ENCODE measurements around the gene EMD. TPM values are rescaled to one million over a fixed set of nuclear protein-coding genes. Genes with fewer than 3 reads are reported as not detected.
"Not testable (repeated sequence)": the region's sequence is repeated elsewhere in the genome, so short reads cannot be mapped to it uniquely, and the experiment has no call there.

EMD gene
- total RNA-seq, 2 experiments from 2014 or later, result 66.1 to 68.1 TPM

GRCh38 chrX:154380787-154381186 lies 1.7 kb downstream of the EMD start:
- no peaks in the 10 kb centered on the region for H3K36me3 Mint-ChIP-seq

GRCh38 chrX:154381271-154381670 lies 2.2 kb downstream of the EMD start:
- H3K27ac Mint-ChIP-seq, result no peak overlapping the region
- no peaks in the 10 kb centered on the region for H3K36me3 Mint-ChIP-seq
- POLR2A ChIA-PET, result no interaction called here
- DNase-seq, result no peak
- H3K4me3 Mint-ChIP-seq, result no peak overlapping the region
- ATAC-seq (ENCODE audit: low read depth), result no peak
- no peaks in the 10 kb centered on the region for H3K27me3 Mint-ChIP-seq
- H3K4me1 Mint-ChIP-seq, result peaks cover 13% of the 10 kb centered on the region
- H3K9me3 Mint-ChIP-seq, result no peaks in the 10 kb centered on the region

More at GRCh38 chrX:154380787-154381186, 1.7 kb downstream of the EMD start:
- DNase-seq (no peak), ATAC-seq (ENCODE audit: low read depth) (no peak)
- Mint-ChIP-seq H3K27ac (peak overlapping the region; percentile 90), H3K4me1 (peaks cover 13% of the 10 kb centered on the region), H3K4me3 (peak overlapping the region; percentile 87), H3K27me3 (no peaks in the 10 kb centered on the region), H3K9me3 (no peaks in the 10 kb centered on the region)
- POLR2A ChIA-PET, result interaction anchor here (2.5 kb wide), 1 partner anchor 10 kb away, joined by 11 read pairs; no protein-coding TSS in a partner anchor

GRCh38 chrX:154382483-154383069 lies 3.5 kb downstream of the EMD start:
- Mint-ChIP-seq H3K9me3 (no peaks in the 10 kb centered on the region), H3K4me3 (no peak overlapping the region), H3K27me3 (no peaks in the 10 kb centered on the region), H3K4me1 (peaks cover 6% of the 10 kb centered on the region), H3K36me3 (no peaks in the 10 kb centered on the region), H3K27ac (no peak overlapping the region)
- DNase-seq, result no peak
- no peak for ATAC-seq (ENCODE audit: low read depth)
- POLR2A ChIA-PET, result interaction anchor here (1.3 to 1.6 kb wide), 2 partner anchors 12 to 13 kb away, joined by 5 to 6 read pairs; no protein-coding TSS in a partner anchor

- Mint-ChIP-seq H3K27ac (no peak overlapping the region), H3K4me1 (peaks cover 6% of the 10 kb centered on the region), H3K9me3 (no peaks in the 10 kb centered on the region), H3K4me3 (no peak overlapping the region), H3K27me3 (no peaks in the 10 kb centered on the region), H3K36me3 (no peaks in the 10 kb centered on the region)
- ATAC-seq (ENCODE audit: low read depth), result no peak
- POLR2A ChIA-PET, result interaction anchor here (1.3 to 1.6 kb wide), 2 partner anchors 13 to 14 kb away, joined by 5 to 6 read pairs; no protein-coding TSS in a partner anchor
- DNase-seq, result no peak
Measured at GRCh38 chrX:154383359-154384283, 4.5 kb downstream of the EMD start.

- Mint-ChIP-seq H3K4me3 (no peak overlapping the region), H3K27me3 (no peaks in the 10 kb centered on the region), H3K9me3 (no peaks in the 10 kb centered on the region), H3K4me1 (peaks cover 6% of the 10 kb centered on the region), H3K27ac (no peak overlapping the region), H3K36me3 (no peaks in the 10 kb centered on the region)
- ATAC-seq (ENCODE audit: low read depth) (no peak), DNase-seq (no peak)
- POLR2A ChIA-PET, result interaction anchor here (1.6 kb wide), 1 partner anchor 15 kb away, joined by 6 read pairs; no protein-coding TSS in a partner anchor
Measured at GRCh38 chrX:154384284-154384892, 5.3 kb downstream of the EMD start.

GRCh38 chrX:154388094-154388493 lies 9.0 kb downstream of the EMD start:
- DNase-seq, POLR2A ChIA-PET, H3K4me3 Mint-ChIP-seq, H3K9me3 Mint-ChIP-seq, H3K4me1 Mint-ChIP-seq, H3K27me3 Mint-ChIP-seq, H3K36me3 Mint-ChIP-seq, H3K27ac Mint-ChIP-seq: not testable (repeated sequence)
- peak; percentile 20 for ATAC-seq (ENCODE audit: low read depth)

- H3K4me3 Mint-ChIP-seq; DNase-seq; H3K9me3 Mint-ChIP-seq; H3K27me3 Mint-ChIP-seq; H3K36me3 Mint-ChIP-seq; H3K4me1 Mint-ChIP-seq; H3K27ac Mint-ChIP-seq; POLR2A ChIA-PET; ATAC-seq (ENCODE audit: low read depth): not testable (repeated sequence)
Measured at GRCh38 chrX:154388649-154389048, 9.6 kb downstream of the EMD start.

GRCh38 chrX:154389812-154390747 lies 11.0 kb downstream of the EMD start:
- H3K4me1 Mint-ChIP-seq, POLR2A ChIA-PET, H3K27me3 Mint-ChIP-seq, H3K27ac Mint-ChIP-seq, DNase-seq, H3K36me3 Mint-ChIP-seq, H3K9me3 Mint-ChIP-seq, H3K4me3 Mint-ChIP-seq: not testable (repeated sequence)
- ATAC-seq (ENCODE audit: low read depth), result peak; percentile 78

GRCh38 chrX:154396363-154396762 lies 17.3 kb downstream of the EMD start:
- H3K9me3 Mint-ChIP-seq; H3K27me3 Mint-ChIP-seq; ATAC-seq (ENCODE audit: low read depth); DNase-seq; H3K27ac Mint-ChIP-seq; H3K4me1 Mint-ChIP-seq: not testable (repeated sequence)
- peaks cover 13% of the 10 kb centered on the region for H3K36me3 Mint-ChIP-seq
- POLR2A ChIA-PET, result interaction anchor here (1.2 kb wide), 1 partner anchor 135 kb away, joined by 6 read pairs; no protein-coding TSS in a partner anchor
- peak overlapping the region; percentile 97 for H3K4me3 Mint-ChIP-seq

- DNase-seq (peak; percentile 69), ATAC-seq (ENCODE audit: low read depth) (peak; percentile 43)
- peak overlapping the region; percentile 97 for H3K4me3 Mint-ChIP-seq
- no peaks in the 10 kb centered on the region for H3K27me3 Mint-ChIP-seq
- peaks cover 13% of the 10 kb centered on the region for H3K36me3 Mint-ChIP-seq
- H3K27ac Mint-ChIP-seq, result peak overlapping the region; percentile 100
- POLR2A ChIA-PET, result interaction anchor here (0.6 to 5.9 kb wide), 21 partner anchors 14 to 344 kb away, joined by 3 to 72 read pairs (median 6); partner anchors contain the start of genes ATP6AP1, DNASE1L1, FAM3A and IKBKG
- peaks cover 5% of the 10 kb centered on the region for H3K4me1 Mint-ChIP-seq
- H3K9me3 Mint-ChIP-seq, result no peaks in the 10 kb centered on the region
Measured at GRCh38 chrX:154396973-154397887, 18.1 kb downstream of the EMD start.

- H3K4me3 Mint-ChIP-seq, result peak within 1 kb of the TSS; percentile 97
- DNase-seq (peak; percentile 87), ATAC-seq (ENCODE audit: low read depth) (peak; percentile 86)
- H3K9me3 Mint-ChIP-seq, result no peaks in the 10 kb centered on the region
- H3K4me1 Mint-ChIP-seq, result peaks cover 5% of the 10 kb centered on the region
- H3K27ac Mint-ChIP-seq, result peak within 1 kb of the TSS; percentile 100
- no peaks in the 10 kb centered on the region for H3K27me3 Mint-ChIP-seq
- H3K36me3 Mint-ChIP-seq, result peaks cover 13% of the 10 kb centered on the region
- POLR2A ChIA-PET, result interaction anchor here (0.6 to 5.9 kb wide), 23 partner anchors 13 to 343 kb away, joined by 3 to 72 read pairs (median 5); partner anchors contain the start of genes ATP6AP1, DNASE1L1, EMD and FAM3A
Measured at GRCh38 chrX:154397888-154398667, 19.0 kb downstream of the EMD start, which contains the start of gene RPL10. Gene RPL10, plus strand, starts transcription at chrX:154398377. Its CDS starts 143 bp downstream, at chrX:154398520.

All from activated naive CD8-positive, alpha-beta T cell treated with anti-CD3 and anti-CD28 coated beads, Interleukin-2, amount 10 ng/mL, durations not matched to agents 7 days and 5 days (primary cell).